ENCODE results near the gene EDAR.

GRCh38 chr2:108968619-108969018 is 20.4 kb downstream of the EDAR start:
- TF ChIP-seq POLR2A (IDR thresholded peaks at IDR 0.05) (no peak), CTCF (IDR thresholded peaks at IDR 0.05) (no peak)
